Stimulated activated CD4-positive, alpha-beta T cell treated with anti-CD3 and anti-CD28 coated beads, Interleukin-4, amount 100 ng/mL, for 1 hour (primary cell): Measurements from ENCODE around the gene SLC39A11.
"Not testable (repeated sequence)": the region's sequence is repeated elsewhere in the genome, so short reads cannot be mapped to it uniquely, and the experiment has no call there.

Source experiments
- DNase-seq: peaks from one replicate; pipeline ENCODE4 v3.0.0-alpha.2; 2020

SLC39A11 gene

GRCh38 chr17:72822358-72823023, 270.0 kb downstream of the SLC39A11 start:
- DNase-seq = no peak

- DNase-seq = no peak
Observed at GRCh38 chr17:72816406-72816805, 276.1 kb downstream of the SLC39A11 start.

GRCh38 chr17:72813481-72813880, 279.0 kb downstream of the SLC39A11 start:
- no peak for DNase-seq

GRCh38 chr17:72812823-72813222, 279.7 kb downstream of the SLC39A11 start:
- no peak for DNase-seq

GRCh38 chr17:72811976-72812687, 280.4 kb downstream of the SLC39A11 start:
- DNase-seq = no peak

GRCh38 chr17:72810991-72811508, 281.4 kb downstream of the SLC39A11 start:
- no peak for DNase-seq

- DNase-seq = no peak
Observed at GRCh38 chr17:72806011-72806410, 286.5 kb downstream of the SLC39A11 start.

- no peak for DNase-seq
Observed at GRCh38 chr17:72804949-72805707, 287.4 kb downstream of the SLC39A11 start.

GRCh38 chr17:72802726-72803125, 289.8 kb downstream of the SLC39A11 start:
- no peak for DNase-seq

- DNase-seq = no peak
Observed at GRCh38 chr17:72797142-72797541, 295.3 kb downstream of the SLC39A11 start.

GRCh38 chr17:72795941-72796340, 296.5 kb downstream of the SLC39A11 start:
- DNase-seq = no peak

- no peak for DNase-seq
Observed at GRCh38 chr17:72794152-72794551, 298.3 kb downstream of the SLC39A11 start.

GRCh38 chr17:72792771-72793170, 299.7 kb downstream of the SLC39A11 start:
- DNase-seq = no peak

GRCh38 chr17:72790190-72790589, 302.3 kb downstream of the SLC39A11 start:
- no peak for DNase-seq

- DNase-seq = no peak
Observed at GRCh38 chr17:72789711-72790110, 302.8 kb downstream of the SLC39A11 start.

GRCh38 chr17:72788950-72789585, 303.4 kb downstream of the SLC39A11 start:
- no peak for DNase-seq

- no peak for DNase-seq
Observed at GRCh38 chr17:72786209-72786608, 306.3 kb downstream of the SLC39A11 start.

GRCh38 chr17:72782985-72783701, 309.3 kb downstream of the SLC39A11 start:
- no peak for DNase-seq

GRCh38 chr17:72782437-72782836, 310.1 kb downstream of the SLC39A11 start:
- DNase-seq = not testable (repeated sequence)

GRCh38 chr17:72778169-72779151, 314.0 kb downstream of the SLC39A11 start:
- no peak for DNase-seq

- no peak for DNase-seq
Observed at GRCh38 chr17:72775919-72776318, 316.6 kb downstream of the SLC39A11 start.
